ENCODE results near the gene ZFP36L1. TPM values are rescaled to one million over a fixed set of nuclear protein-coding genes. Genes with fewer than 3 reads are reported as not detected.

Gene ZFP36L1
- total RNA-seq, 1 experiment from 2014 or later, result 7.8 TPM

- DNase-seq (ENCODE audit: low read depth, low spot score), result no peak
- in situ Hi-C loops (cut with HindIII; ENCODE audit: low pct_unique_long_range_greater_than_20kb, low sequenced_read_pairs), result no loop called here
These were observed 34.6 kb downstream of the ZFP36L1 start for GRCh38 chr14:68758301-68758700.

- in situ Hi-C loops (cut with HindIII; ENCODE audit: low pct_unique_long_range_greater_than_20kb, low sequenced_read_pairs), result no loop called here
- DNase-seq (ENCODE audit: low read depth, low spot score), result no peak
These were observed 35.2 kb downstream of the ZFP36L1 start for GRCh38 chr14:68757618-68758081.

GRCh38 chr14:68756734-68757133 lies 36.1 kb downstream of the ZFP36L1 start:
- DNase-seq (ENCODE audit: low read depth, low spot score), result no peak
- in situ Hi-C loops (cut with HindIII; ENCODE audit: low pct_unique_long_range_greater_than_20kb, low sequenced_read_pairs), result no loop called here

GRCh38 chr14:68756000-68756481 lies 36.8 kb downstream of the ZFP36L1 start:
- DNase-seq (ENCODE audit: low read depth, low spot score), result no peak
- in situ Hi-C loops (cut with HindIII; ENCODE audit: low pct_unique_long_range_greater_than_20kb, low sequenced_read_pairs), result no loop called here

- DNase-seq (ENCODE audit: low read depth, low spot score), result no peak
- in situ Hi-C loops (cut with HindIII; ENCODE audit: low pct_unique_long_range_greater_than_20kb, low sequenced_read_pairs), result no loop called here
These were observed 37.9 kb downstream of the ZFP36L1 start for GRCh38 chr14:68755016-68755353.

- no peak for DNase-seq (ENCODE audit: low read depth, low spot score)
- in situ Hi-C loops (cut with HindIII; ENCODE audit: low pct_unique_long_range_greater_than_20kb, low sequenced_read_pairs), result no loop called here
These were observed 39.2 kb downstream of the ZFP36L1 start for GRCh38 chr14:68753690-68754089.

GRCh38 chr14:68752271-68753006 lies 40.4 kb downstream of the ZFP36L1 start:
- DNase-seq (ENCODE audit: low read depth, low spot score), result no peak
- in situ Hi-C loops (cut with HindIII; ENCODE audit: low pct_unique_long_range_greater_than_20kb, low sequenced_read_pairs), result no loop called here

- in situ Hi-C loops (cut with HindIII; ENCODE audit: low pct_unique_long_range_greater_than_20kb, low sequenced_read_pairs), result no loop called here
- DNase-seq (ENCODE audit: low read depth, low spot score), result no peak
These were observed 43.1 kb downstream of the ZFP36L1 start for GRCh38 chr14:68749487-68750475.

- in situ Hi-C loops (cut with HindIII; ENCODE audit: low pct_unique_long_range_greater_than_20kb, low sequenced_read_pairs), result no loop called here
- DNase-seq (ENCODE audit: low read depth, low spot score), result no peak
These were observed 44.2 kb downstream of the ZFP36L1 start for GRCh38 chr14:68748691-68749090.

GRCh38 chr14:68748260-68748659 lies 44.6 kb downstream of the ZFP36L1 start:
- in situ Hi-C loops (cut with HindIII; ENCODE audit: low pct_unique_long_range_greater_than_20kb, low sequenced_read_pairs), result no loop called here

GRCh38 chr14:68747393-68747792 lies 45.5 kb downstream of the ZFP36L1 start:
- in situ Hi-C loops (cut with HindIII; ENCODE audit: low pct_unique_long_range_greater_than_20kb, low sequenced_read_pairs), result no loop called here

More at GRCh38 chr14:68748260-68748659, 44.6 kb downstream of the ZFP36L1 start:
- no peak for DNase-seq (ENCODE audit: low read depth, low spot score)

GRCh38 chr14:68744613-68745012 lies 48.3 kb downstream of the ZFP36L1 start:
- in situ Hi-C loops (cut with HindIII; ENCODE audit: low pct_unique_long_range_greater_than_20kb, low sequenced_read_pairs), result no loop called here
- DNase-seq (ENCODE audit: low read depth, low spot score), result no peak

More at GRCh38 chr14:68747393-68747792, 45.5 kb downstream of the ZFP36L1 start:
- DNase-seq (ENCODE audit: low read depth, low spot score), result no peak

- in situ Hi-C loops (cut with HindIII; ENCODE audit: low pct_unique_long_range_greater_than_20kb, low sequenced_read_pairs), result no loop called here
- DNase-seq (ENCODE audit: low read depth, low spot score), result no peak
These were observed 50.9 kb downstream of the ZFP36L1 start for GRCh38 chr14:68741839-68742470.

GRCh38 chr14:68741477-68741791 lies 51.4 kb downstream of the ZFP36L1 start:
- DNase-seq (ENCODE audit: low read depth, low spot score), result no peak
- in situ Hi-C loops (cut with HindIII; ENCODE audit: low pct_unique_long_range_greater_than_20kb, low sequenced_read_pairs), result no loop called here

GRCh38 chr14:68740788-68741476 lies 51.9 kb downstream of the ZFP36L1 start:
- no peak for DNase-seq (ENCODE audit: low read depth, low spot score)
- in situ Hi-C loops (cut with HindIII; ENCODE audit: low pct_unique_long_range_greater_than_20kb, low sequenced_read_pairs), result no loop called here

- in situ Hi-C loops (cut with HindIII; ENCODE audit: low pct_unique_long_range_greater_than_20kb, low sequenced_read_pairs), result no loop called here
- DNase-seq (ENCODE audit: low read depth, low spot score), result no peak
These were observed 53.2 kb downstream of the ZFP36L1 start for GRCh38 chr14:68739701-68740100.

- no peak for DNase-seq (ENCODE audit: low read depth, low spot score)
- in situ Hi-C loops (cut with HindIII; ENCODE audit: low pct_unique_long_range_greater_than_20kb, low sequenced_read_pairs), result no loop called here
These were observed 54.3 kb downstream of the ZFP36L1 start for GRCh38 chr14:68738559-68738958.

All from SK-MEL-5 (cell line).